Gastrocnemius medialis (tissue), 4 donors: Measurements from ENCODE around the gene FNDC1. TPM values are rescaled to one million over a fixed set of nuclear protein-coding genes. Genes with fewer than 3 reads are reported as not detected.

ENCODE experiments used
- ATAC-seq, 2 donors: fragments of 150-250 bp; one replicate each; pipeline ENCODE4 v1.9.1; 2016
- DNase-seq, 2 donors: peaks; one replicate each; pipeline ENCODE4 v3.0.0-alpha.2; 2019
- H3K27ac ChIP-seq, 4 donors: fragments of 200-600 bp; sonication (generic); 1 replicate in 1 of 4; 2 replicates in 3 of 4; pipeline ENCODE4 v1.5.1; 2016 to 2018; ENCODE audit warnings: mild to moderate bottlenecking in 2 of 4, moderate library complexity in 1 of 4
- H3K27me3 ChIP-seq, 3 donors: fragments of 200-600 bp; sonication (generic) in 2 of 3; 1 replicate in 1 of 3; 2 replicates in 2 of 3; pipeline versions ENCODE4 v1.5.1 to v1.6.0; 2016 to 2019; ENCODE audit warnings: mild to moderate bottlenecking in 1 of 3, moderate library complexity in 1 of 3
- H3K36me3 ChIP-seq, 2 donors: fragments of 200-600 bp; sonication (generic) in 1 of 2; one replicate each; pipeline ENCODE4 v1.5.1; 2017 to 2018
- H3K4me1 ChIP-seq, 2 donors: fragments of 200-600 bp; sonication (generic) in 1 of 2; one replicate each; pipeline ENCODE4 v1.5.1; 2016 to 2017; ENCODE audit warnings: mild to moderate bottlenecking in 2 of 2
- H3K4me3 ChIP-seq, 4 donors: fragments of 200-600 bp; sonication (generic) in 3 of 4; 1 replicate in 1 of 4; 2 replicates in 3 of 4; pipeline ENCODE4 v1.5.1; 2016 to 2019; ENCODE audit warnings: mild to moderate bottlenecking in 2 of 4
- H3K9me3 ChIP-seq, 3 donors: fragments of 200-600 bp; sonication (generic) in 2 of 3; 1 replicate in 1 of 3; 2 replicates in 2 of 3; pipeline ENCODE4 v1.5.1; 2016 to 2019
- CTCF ChIP-seq, 5 experiments: fragments of 450-650 bp in 3 of 5; fragments of 200-600 bp in 2 of 5; sonication (generic) in 2 of 5; IDR thresholded peaks in 4 of 5; conservative IDR thresholded peaks in 1 of 5; 1 replicate in 4 of 5; 2 replicates in 1 of 5; pipeline ENCODE4 v1.5.1; 2016 to 2019; ENCODE audit warnings: antibody characterized with exemption in 5 of 5, mild to moderate bottlenecking in 3 of 5, moderate library complexity in 3 of 5
- POLR2A ChIP-seq, 2 donors: fragments of 450-650 bp; IDR thresholded peaks; one replicate each; pipeline ENCODE4 v1.6.1; 2017; ENCODE audit warnings: antibody characterized with exemption in 2 of 2, mild to moderate bottlenecking in 2 of 2, moderate library complexity in 2 of 2
- in situ Hi-C, 4 donors: fragments of 200-750 bp; cut with MboI; loops; one replicate each; pipeline versions ENCODE4 v1.15.0 to v1.8.0; 2017; ENCODE audit warnings: low sequenced_read_pairs in 4 of 4
- intact Hi-C: fragments of 100-400 bp; cut with DNase I; formaldehyde crosslinking; loops from one replicate; pipeline ENCODE4 v1.15.1; 2023; ENCODE audit warnings: low total_unique reads
- total RNA-seq, 4 donors: library from RNA; depleted of rRNA; stranded (reverse); fragments of >200 nt; gene quantifications; one replicate each; pipeline versions ENCODE4 v1.1.0 to v1.2.3, GENCODE V29; 2016

Gene FNDC1
- total RNA-seq, 4 donors from 2014 or later: 0.16 to 0.41 (median 0.31) TPM

DNA sequence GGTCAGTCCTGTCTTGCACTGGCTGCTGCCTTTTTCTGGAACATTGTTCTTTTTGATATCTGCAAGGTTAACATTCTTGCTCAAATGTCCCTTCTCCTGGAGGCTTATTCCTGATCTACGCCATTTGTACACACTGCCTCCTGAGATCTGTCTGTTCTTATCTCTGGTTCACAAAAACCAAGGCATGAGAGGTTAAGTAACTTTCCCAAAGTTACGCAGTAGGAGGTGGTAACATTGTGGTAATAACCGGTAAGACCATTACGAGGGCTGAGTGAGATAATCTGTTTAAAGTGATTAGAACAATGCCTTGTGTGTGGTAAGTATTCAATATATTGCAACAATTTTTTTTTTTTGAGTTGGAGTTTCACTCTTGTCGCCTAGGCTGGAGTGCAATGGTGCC lies 132.1 kb downstream of the FNDC1 start:
- H3K36me3 ChIP-seq: no peaks in the 10 kb centered on the region
- intact Hi-C loops (no loop called here), in situ Hi-C loops (no loop called here)
- DNase-seq: no peak
- H3K4me1 ChIP-seq: no peaks in the 10 kb centered on the region
- no peak overlapping the region for H3K4me3 ChIP-seq
- TF ChIP-seq CTCF (IDR thresholded peaks at IDR 0.05 in 4 of 5, conservative IDR thresholded peaks at IDR 0.05 in 1 of 5) (no peak), POLR2A (IDR thresholded peaks at IDR 0.05) (no peak)
- no peaks in the 10 kb centered on the region for H3K27me3 ChIP-seq
- H3K27ac ChIP-seq: no peak overlapping the region
- no peak for ATAC-seq
- no peaks in the 10 kb centered on the region for H3K9me3 ChIP-seq

DNA sequence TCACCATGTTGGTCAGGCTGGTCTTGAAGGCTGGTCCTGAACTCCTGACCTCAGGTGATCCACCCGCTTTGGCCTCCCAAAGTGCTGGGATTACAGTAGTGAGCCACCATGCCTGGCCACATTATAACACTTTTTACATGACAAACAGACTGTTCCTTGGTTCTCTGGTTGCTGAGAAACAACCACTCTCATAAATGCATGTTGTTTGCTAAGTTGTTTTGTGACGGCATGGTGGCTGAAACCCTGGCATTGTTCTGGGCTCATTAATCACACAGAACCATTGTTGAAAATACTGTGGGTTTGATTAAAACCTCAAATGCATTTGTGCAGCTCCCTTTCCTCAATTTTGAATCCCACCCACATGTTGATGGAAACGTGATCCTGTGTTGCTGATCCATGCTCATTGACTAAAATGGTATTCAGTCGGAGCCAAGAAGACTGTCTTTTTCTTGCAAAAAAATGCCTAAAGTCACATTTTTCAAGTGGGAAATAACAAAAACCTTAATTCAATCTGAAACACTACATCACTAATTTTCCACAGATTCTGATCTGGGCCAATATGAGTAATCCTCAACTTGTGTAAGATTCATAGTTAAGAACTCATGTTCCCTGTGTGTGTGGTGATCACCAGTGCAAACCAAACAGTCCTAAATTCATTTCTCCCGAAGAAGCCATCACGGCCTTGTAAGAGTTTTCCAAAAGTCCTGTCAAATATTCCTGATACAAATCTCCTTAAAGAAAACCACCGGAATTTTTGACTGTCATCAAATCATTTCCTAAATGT lies 132.8 kb downstream of the FNDC1 start:
- in situ Hi-C loops (no loop called here), intact Hi-C loops (no loop called here)
- no peak overlapping the region for H3K4me3 ChIP-seq
- H3K27ac ChIP-seq: no peak overlapping the region
- no peaks in the 10 kb centered on the region for H3K36me3 ChIP-seq
- H3K9me3 ChIP-seq: no peaks in the 10 kb centered on the region
- DNase-seq: no peak
- no peaks in the 10 kb centered on the region for H3K4me1 ChIP-seq
- no peak for TF ChIP-seq CTCF (IDR thresholded peaks at IDR 0.05 in 4 of 5, conservative IDR thresholded peaks at IDR 0.05 in 1 of 5)
- TF ChIP-seq POLR2A (IDR thresholded peaks at IDR 0.05): no peak
- no peak for ATAC-seq
- no peaks in the 10 kb centered on the region for H3K27me3 ChIP-seq

DNA sequence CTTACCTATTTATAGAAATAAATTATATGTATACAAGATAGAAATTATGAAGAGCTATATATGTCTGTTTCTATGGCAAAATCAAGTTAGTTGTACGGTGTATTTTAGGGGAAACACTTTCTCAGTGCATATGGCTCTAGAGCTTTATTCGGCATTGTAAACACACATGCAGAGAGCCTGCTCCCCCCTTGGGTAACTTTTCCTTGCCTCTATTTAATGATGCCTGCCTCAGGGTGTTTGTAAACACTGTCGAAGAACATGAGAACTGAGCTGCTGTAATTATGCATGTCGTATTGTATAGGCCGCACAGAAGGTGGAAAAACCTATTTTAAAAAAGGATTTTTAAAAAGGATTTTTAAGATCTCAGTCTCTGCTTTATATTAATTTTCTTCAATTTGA lies 133.4 kb downstream of the FNDC1 start:
- Histone ChIP-seq H3K9me3 (no peaks in the 10 kb centered on the region), H3K27ac (no peak overlapping the region), H3K36me3 (no peaks in the 10 kb centered on the region), H3K4me1 (no peaks in the 10 kb centered on the region), H3K4me3 (no peak overlapping the region), H3K27me3 (no peaks in the 10 kb centered on the region)
- DNase-seq (no peak), ATAC-seq (no peak)
- no peak for TF ChIP-seq POLR2A (IDR thresholded peaks at IDR 0.05)
- TF ChIP-seq CTCF (IDR thresholded peaks at IDR 0.05 in 4 of 5, conservative IDR thresholded peaks at IDR 0.05 in 1 of 5): no peak
- in situ Hi-C loops: no loop called here
- intact Hi-C loops: no loop called here

DNA sequence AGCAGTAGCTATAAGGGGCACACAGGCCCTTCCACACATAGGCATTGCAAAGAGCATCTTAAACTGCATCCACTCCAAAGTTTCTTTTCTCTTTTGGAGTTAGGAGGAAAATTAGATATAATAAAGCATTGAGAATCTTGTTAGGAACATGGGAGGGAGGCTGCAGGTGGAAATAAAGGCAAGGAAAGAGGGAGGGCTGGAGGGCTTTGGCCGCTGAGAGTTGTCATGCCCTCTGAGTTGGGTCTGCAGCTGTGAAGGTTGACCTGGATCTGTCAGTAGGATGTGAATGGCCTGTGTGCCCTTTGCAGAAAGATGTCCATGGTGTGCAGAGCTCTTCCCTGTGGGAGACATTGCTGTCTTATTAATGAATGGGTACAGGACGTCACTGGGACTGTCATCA lies 134.0 kb downstream of the FNDC1 start:
- intact Hi-C loops: no loop called here
- in situ Hi-C loops: no loop called here
- ATAC-seq: no peak
- Histone ChIP-seq H3K27ac (no peak overlapping the region), H3K4me3 (no peak overlapping the region), H3K4me1 (no peaks in the 10 kb centered on the region), H3K36me3 (no peaks in the 10 kb centered on the region), H3K9me3 (no peaks in the 10 kb centered on the region), H3K27me3 (no peaks in the 10 kb centered on the region)
- no peak for TF ChIP-seq CTCF (IDR thresholded peaks at IDR 0.05 in 4 of 5, conservative IDR thresholded peaks at IDR 0.05 in 1 of 5)
- TF ChIP-seq POLR2A (IDR thresholded peaks at IDR 0.05): no peak
- DNase-seq: no peak

GRCh38 chr6:159303784-159304183 lies 134.6 kb downstream of the FNDC1 start:
- Histone ChIP-seq H3K9me3 (no peaks in the 10 kb centered on the region), H3K27me3 (no peaks in the 10 kb centered on the region), H3K4me1 (no peaks in the 10 kb centered on the region), H3K27ac (no peak overlapping the region), H3K36me3 (no peaks in the 10 kb centered on the region), H3K4me3 (no peak overlapping the region)
- ATAC-seq: no peak
- DNase-seq: no peak
- no peak for TF ChIP-seq POLR2A (IDR thresholded peaks at IDR 0.05)
- no peak for TF ChIP-seq CTCF (IDR thresholded peaks at IDR 0.05 in 4 of 5, conservative IDR thresholded peaks at IDR 0.05 in 1 of 5)
- intact Hi-C loops: no loop called here
- in situ Hi-C loops: no loop called here
